IMR-90 (cell line): Measurements from ENCODE around the gene C9orf43. TPM values are rescaled to one million over a fixed set of nuclear protein-coding genes. Genes with fewer than 3 reads are reported as not detected.

Experiments
- ATAC-seq: fragments of 200-7000 bp; cut with Tn5 transposase; 2 replicates; pipeline ENCODE4 v1.9.1; 2020; ENCODE audit warnings: low read depth, mild to moderate bottlenecking, moderate library complexity
- BruUV-seq: library from RNA; stranded (reverse); fragments of 400-500 nt; replicated peaks from 2 replicates; lab custom pipeline; 2021; lab: Mats Ljungman, UMichigan
- CTCF ChIA-PET: fragments of 300-600 bp; formaldehyde crosslinking; extraction: SDS; loops from one replicate; lab custom pipeline; 2021; ENCODE audit warnings: antibody characterized with exemption; lab: Yijun Ruan, JAX
- POLR2A ChIA-PET: fragments of 300-600 bp; sonication (Branson Sonifier 250); formaldehyde crosslinking; loops from one replicate; lab custom pipeline; 2022; ENCODE audit warnings: antibody characterized with exemption; ENCODE audit not compliant: unreplicated experiment; lab: Charles Lee
- DNase-seq: peaks from one replicate; pipeline ENCODE4 v3.0.0; 2013
- H2AFZ ChIP-seq: replicated peaks from 2 replicates; pipeline ENCODE3; 2013; ENCODE audit warnings: low read length, mild to moderate bottlenecking; ENCODE audit not compliant: poor library complexity
- H2AK5ac ChIP-seq: 2 replicates; pipeline ENCODE4 v1.6.1; 2013; ENCODE audit warnings: low read depth, low read length, inconsistent platforms
- H2AK9ac ChIP-seq: replicated peaks from 2 replicates; pipeline ENCODE3; 2013; ENCODE audit warnings: mild to moderate bottlenecking, low read depth, low read length, moderate library complexity; ENCODE audit not compliant: poor library complexity
- H2BK120ac ChIP-seq: 2 replicates; pipeline ENCODE4 v1.6.1; 2013; ENCODE audit warnings: low read depth, low read length, inconsistent platforms
- H2BK15ac ChIP-seq: 3 replicates; pipeline ENCODE4 v1.6.1; 2013; ENCODE audit warnings: low read depth, low read length, inconsistent platforms
- H2BK20ac ChIP-seq: 2 replicates; pipeline ENCODE4 v1.6.1; 2013; ENCODE audit warnings: low read depth, mild to moderate bottlenecking, inconsistent platforms, low read length, moderate library complexity
- H2BK5ac ChIP-seq: 2 replicates; pipeline ENCODE4 v1.6.1; 2013; ENCODE audit warnings: mild to moderate bottlenecking, low read depth, low read length, inconsistent platforms; ENCODE audit not compliant: poor library complexity, severe bottlenecking
- H3K14ac ChIP-seq: replicated peaks from 2 replicates; pipeline ENCODE4 v1.6.1; 2013; ENCODE audit warnings: low read depth, low read length, inconsistent platforms
- H3K18ac ChIP-seq: 2 replicates; pipeline ENCODE4 v1.6.1; 2013; ENCODE audit warnings: low read depth, low read length, control low read depth
- H3K23ac ChIP-seq: 2 replicates; pipeline ENCODE4 v1.6.1; 2013; ENCODE audit warnings: low read depth, low read length, inconsistent platforms
- H3K27ac ChIP-seq: 2 replicates; pipeline ENCODE4 v1.5.1; 2013; ENCODE audit warnings: mild to moderate bottlenecking, control low read depth, low read length; ENCODE audit not compliant: insufficient read depth
- H3K27me3 ChIP-seq: 2 replicates; pipeline ENCODE4 v1.6.1; 2013; ENCODE audit warnings: low read length; ENCODE audit not compliant: control insufficient read depth, insufficient read depth
- H3K36me3 ChIP-seq: 2 replicates; pipeline ENCODE4 v1.6.1; 2013; ENCODE audit warnings: low read length, mixed read lengths; ENCODE audit not compliant: control insufficient read depth, insufficient read depth
- H3K4ac ChIP-seq: 2 replicates; pipeline ENCODE4 v1.6.1; 2013; ENCODE audit warnings: low read depth, low read length, inconsistent platforms
- H3K4me1 ChIP-seq: 2 replicates; pipeline ENCODE4 v1.6.1; 2013; ENCODE audit warnings: low read length, mixed read lengths; ENCODE audit not compliant: control insufficient read depth, insufficient read depth
- H3K4me2 ChIP-seq: 2 replicates; pipeline ENCODE4 v1.6.1; 2013; ENCODE audit warnings: low read depth, mild to moderate bottlenecking, control low read depth, low read length, moderate library complexity
- H3K4me3 ChIP-seq: 2 replicates; pipeline ENCODE4 v1.5.1; 2013; ENCODE audit warnings: low read depth, mild to moderate bottlenecking, control low read depth, low read length, moderate library complexity; ENCODE audit not compliant: insufficient read depth
- H3K56ac ChIP-seq: 2 replicates; pipeline ENCODE4 v1.6.1; 2013; ENCODE audit warnings: low read length, inconsistent platforms; ENCODE audit not compliant: insufficient read depth; ENCODE audit errors: extremely low read depth
- H3K79me1 ChIP-seq, 2 experiments: 2 replicates each; pipeline ENCODE4 v1.6.1; 2013; ENCODE audit warnings: low read length in 2 of 2, inconsistent platforms in 1 of 2, low read depth in 1 of 2
- H3K9ac ChIP-seq: 2 replicates; pipeline ENCODE4 v1.6.1; 2013; ENCODE audit warnings: low read depth, low read length, control low read depth
- H3K9me1 ChIP-seq: 2 replicates; pipeline ENCODE4 v1.6.1; 2013; ENCODE audit warnings: low read length, inconsistent platforms; ENCODE audit not compliant: insufficient read depth
- H3K9me3 ChIP-seq: 2 replicates; pipeline ENCODE4 v1.6.1; 2013; ENCODE audit warnings: low read length; ENCODE audit not compliant: control insufficient read depth, insufficient read depth
- H4K20me1 ChIP-seq: 2 replicates; pipeline ENCODE4 v1.6.1; 2013; ENCODE audit warnings: low read length, inconsistent platforms; ENCODE audit not compliant: insufficient read depth
- H4K5ac ChIP-seq: 2 replicates; pipeline ENCODE4 v1.6.1; 2013; ENCODE audit warnings: mild to moderate bottlenecking, low read depth, low read length, control low read depth
- H4K8ac ChIP-seq, 2 experiments: 2 replicates each; pipeline ENCODE4 v1.6.1; 2013; ENCODE audit warnings: low read depth in 2 of 2, low read length in 2 of 2, control low read depth in 1 of 2, inconsistent platforms in 1 of 2
- H4K91ac ChIP-seq: 2 replicates; pipeline ENCODE4 v1.6.1; 2013; ENCODE audit warnings: low read depth, low read length, inconsistent platforms; ENCODE audit not compliant: insufficient read depth
- CEBPB ChIP-seq: IDR thresholded peaks from 2 replicates; pipeline ENCODE4 v1.6.1; 2012; ENCODE audit warnings: low read depth, low read length, improper control_type of control experiment
- FOS ChIP-seq: fragments of 150-350 bp; IDR thresholded peaks from 2 replicates; pipeline ENCODE4 v1.6.1; 2016; ENCODE audit warnings: low read depth, low read length
- SMC3 ChIP-seq: fragments of 150-350 bp; IDR thresholded peaks from 2 replicates; pipeline ENCODE4 v1.6.1; 2016; ENCODE audit warnings: low read depth, mild to moderate bottlenecking, antibody characterized with exemption, low read length, moderate library complexity
- WGBS, 2 experiments: methylation state at CpG; one replicate each; pipeline versions ENCODE4 v1.1.5 to v1.1.7; 2013; ENCODE audit warnings: missing lambda C conversion rate in 2 of 2; ENCODE audit not compliant: insufficient read length in 1 of 2; ENCODE audit errors: extremely low coverage in 2 of 2; 5-methylcytosine and 5-hydroxymethylcytosine counted together
- dilution Hi-C: fragments of 300-500 bp; cut with HindIII; formaldehyde crosslinking; loops from one replicate; pipeline ENCODE4 v1.14.3; 2018; ENCODE audit warnings: low sequenced_read_pairs; ENCODE audit not compliant: unreplicated experiment
- in situ Hi-C: fragments of 300-500 bp; cut with MboI; formaldehyde crosslinking; loops from 3 replicates; pipeline ENCODE4 v1.14.3; 2019; ENCODE audit warnings: low sequenced_read_pairs, inconsistent platforms, mixed read lengths
- intact Hi-C: fragments of 100-400 bp; cut with micrococcal nuclease; formaldehyde crosslinking; loops from 2 replicates; pipeline ENCODE4 v1.10.0; 2022
- polyA plus RNA-seq, 3 experiments: library from polyadenylated mRNA; depleted of rRNA; stranded (reverse); fragments of >200 nt; gene quantifications; 2 replicates each; pipeline ENCODE4 v1.2.3, GENCODE V29; 2012; ENCODE audit warnings: low replicate concordance in 1 of 3
- total RNA-seq: library from RNA; depleted of rRNA; stranded (reverse); fragments of >200 nt; gene quantifications from 2 replicates; pipeline ENCODE4 v1.2.3, GENCODE V29; 2012

C9orf43 gene
- total and polyA plus RNA-seq, 2 of the 4 experiments (the other 2 are of a cell fraction): 0.36 to 0.46 TPM

GRCh38 chr9:113463418-113464285 is 53.1 kb downstream of the C9orf43 start, which contains the start of gene RGS3:
TSS of gene RGS3 (plus strand) at chr9:113463727. CDS start at chr9:113463803, 76 bp downstream.
- ChIA-PET POLR2A (no interaction called here), CTCF (no interaction called here)
- WGBS, 2 experiments: 18% methylated on average over 27 of the region's 55 CpGs; no CpG with 5 or more reads in 1 of the 2 experiments
- no peaks in the 10 kb centered on the region for H3K9me3 ChIP-seq
- no peak within 1 kb of the TSS for H3K56ac ChIP-seq
- H3K4me3 ChIP-seq: 0 out of 2 replicates have a peak within 1 kb of the TSS, but pooled peaks have one; percentile 20
- H3K4me2 ChIP-seq: peak within 1 kb of the TSS; percentile 46; the same call in 1 of the 2 replicates
- H4K91ac ChIP-seq: no peak within 1 kb of the TSS
- no peak within 1 kb of the TSS for H2AK9ac ChIP-seq
- H4K20me1 ChIP-seq: no peaks in the 10 kb centered on the region
- H2BK15ac ChIP-seq: no peak within 1 kb of the TSS
- ATAC-seq (peak; percentile 94), DNase-seq (no peak)
- in situ Hi-C loops: no loop called here
- no peak within 1 kb of the TSS for H2BK20ac ChIP-seq
- no peak within 1 kb of the TSS for H2BK120ac ChIP-seq
- no peak within 1 kb of the TSS for H2BK5ac ChIP-seq
- no peak within 1 kb of the TSS for H4K8ac ChIP-seq
- peak within 1 kb of the TSS; percentile 1; the same call in 1 of the 2 replicates for H2AK5ac ChIP-seq
- peak within 1 kb of the TSS; percentile 86 for H2AFZ ChIP-seq
- BruUV-seq: no TSS peak
- H3K9ac ChIP-seq: no peak within 1 kb of the TSS
- no peak within 1 kb of the TSS for H3K4ac ChIP-seq
- H4K5ac ChIP-seq: no peak within 1 kb of the TSS
- dilution Hi-C loops: no loop called here
- H3K27ac ChIP-seq: no peak within 1 kb of the TSS
- no peak within 1 kb of the TSS for H3K18ac ChIP-seq
- intact Hi-C loops: no loop called here
- H3K9me1 ChIP-seq: no peaks in the 10 kb centered on the region; the same call in 1 of the 2 replicates
- 0 out of 2 replicates have a peak within 1 kb of the TSS, but pooled peaks have one; percentile 0 for H3K23ac ChIP-seq
- no peak within 1 kb of the TSS for H3K14ac ChIP-seq
- H3K4me1 ChIP-seq: peaks cover 6% of the 10 kb centered on the region; the same call in 1 of the 2 replicates
- peaks cover 15% of the 10 kb centered on the region for H3K27me3 ChIP-seq
- TF ChIP-seq FOS (no peak), SMC3 (no peak), CEBPB (no peak)
- H3K79me1 ChIP-seq: no peaks in the 10 kb centered on the region
- no peaks in the 10 kb centered on the region for H3K36me3 ChIP-seq
